Dermis blood vessel endothelial cell (primary cell): Measurements from ENCODE around the gene CCNE1. TPM values are rescaled to one million over a fixed set of nuclear protein-coding genes. Genes with fewer than 3 reads are reported as not detected.

Source experiments
- DNase-seq: peaks from one replicate; pipeline ENCODE4 v3.0.0; 2010
- total RNA-seq: library from RNA; depleted of rRNA; stranded (reverse); fragments of >200 nt; gene quantifications from 2 replicates; pipeline ENCODE4 v1.2.3, GENCODE V29; 2014

The CCNE1 gene
- total RNA-seq, 1 donor from 2014 or later = 5.3 TPM

- peak; percentile 17 for DNase-seq
Observed at GRCh38 chr19:29845574-29846176, 33.9 kb downstream of the CCNE1 start.

DNA sequence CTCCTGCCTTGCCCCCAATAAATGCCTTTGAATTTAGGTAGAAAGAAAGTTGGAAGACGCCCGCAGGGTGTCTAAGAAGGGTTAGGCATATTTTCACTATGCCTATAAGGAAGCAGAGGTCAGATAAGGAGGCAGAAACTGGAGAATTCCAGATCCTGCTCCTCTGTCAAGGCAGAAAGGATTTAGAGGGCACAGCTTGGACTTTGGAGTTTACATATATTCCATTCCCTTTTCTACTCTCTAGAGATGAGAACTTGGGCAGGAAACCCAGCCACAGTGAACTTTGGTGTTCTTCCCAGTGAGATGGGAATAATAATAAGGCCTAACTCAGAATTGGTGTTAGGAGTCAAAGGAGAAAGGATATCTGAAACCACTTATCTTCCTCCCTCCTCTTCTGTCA, 37.4 kb downstream of the CCNE1 start:
- DNase-seq = no peak

DNA sequence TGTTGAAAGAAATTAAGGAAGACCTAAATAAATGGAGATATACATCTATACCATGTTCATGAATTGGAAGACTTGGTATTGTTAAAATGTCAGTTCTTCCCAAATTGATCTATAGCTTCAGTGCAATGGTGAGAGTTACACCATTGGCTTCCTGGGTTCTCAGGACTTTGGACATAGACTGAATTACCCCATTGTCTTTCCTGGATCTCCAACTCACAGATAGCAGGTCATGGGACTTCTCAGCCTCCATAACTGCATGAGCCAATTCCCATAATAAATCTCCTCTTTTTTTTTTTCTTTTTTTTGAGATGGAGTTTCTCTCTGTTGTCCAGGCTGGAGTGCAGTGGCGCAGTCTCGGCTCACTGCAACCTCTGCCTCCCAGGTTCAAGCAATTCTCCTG, 38.7 kb downstream of the CCNE1 start:
- no peak for DNase-seq

GRCh38 chr19:29851769-29852521, 40.2 kb downstream of the CCNE1 start:
- no peak for DNase-seq

DNA sequence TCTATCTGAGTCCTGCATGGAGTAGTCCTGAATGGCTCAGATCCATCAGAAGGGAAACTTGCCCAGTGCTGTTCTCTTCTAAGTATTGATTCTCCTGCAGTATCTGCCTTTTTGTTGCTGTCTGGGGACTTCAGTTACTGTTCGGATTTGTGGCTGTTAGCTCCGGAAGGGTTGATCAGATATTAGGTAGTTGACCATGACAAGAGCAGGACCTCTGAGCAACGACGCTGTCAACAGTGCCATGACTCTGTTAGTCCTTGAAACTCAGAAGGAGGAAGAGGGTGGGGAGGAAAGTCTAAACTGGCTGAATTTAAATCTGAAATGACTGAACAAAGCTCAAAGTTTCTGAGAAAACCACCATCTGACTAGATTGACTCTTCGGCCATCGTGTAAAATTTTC, 42.2 kb downstream of the CCNE1 start:
- no peak for DNase-seq

DNA sequence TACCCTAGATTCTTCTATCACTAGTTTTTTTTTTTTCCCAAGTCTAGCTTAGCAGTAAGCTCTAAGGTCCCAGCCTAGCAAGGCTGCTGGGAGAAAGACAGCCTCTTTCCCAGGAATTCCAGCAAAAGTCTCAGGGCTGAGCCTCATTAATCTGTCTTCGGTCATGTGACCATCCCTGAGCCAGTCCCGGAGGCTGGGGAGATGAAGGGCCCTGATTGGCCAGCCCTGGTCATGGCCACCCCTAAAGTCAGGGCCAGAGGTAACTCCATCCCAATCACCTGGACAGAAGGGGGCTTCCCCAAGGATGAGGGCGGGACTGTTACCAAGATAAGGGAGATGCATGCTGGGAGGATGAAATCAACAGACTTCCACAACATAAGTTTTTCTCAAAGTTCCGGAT, 43.3 kb downstream of the CCNE1 start:
- DNase-seq = no peak

DNA sequence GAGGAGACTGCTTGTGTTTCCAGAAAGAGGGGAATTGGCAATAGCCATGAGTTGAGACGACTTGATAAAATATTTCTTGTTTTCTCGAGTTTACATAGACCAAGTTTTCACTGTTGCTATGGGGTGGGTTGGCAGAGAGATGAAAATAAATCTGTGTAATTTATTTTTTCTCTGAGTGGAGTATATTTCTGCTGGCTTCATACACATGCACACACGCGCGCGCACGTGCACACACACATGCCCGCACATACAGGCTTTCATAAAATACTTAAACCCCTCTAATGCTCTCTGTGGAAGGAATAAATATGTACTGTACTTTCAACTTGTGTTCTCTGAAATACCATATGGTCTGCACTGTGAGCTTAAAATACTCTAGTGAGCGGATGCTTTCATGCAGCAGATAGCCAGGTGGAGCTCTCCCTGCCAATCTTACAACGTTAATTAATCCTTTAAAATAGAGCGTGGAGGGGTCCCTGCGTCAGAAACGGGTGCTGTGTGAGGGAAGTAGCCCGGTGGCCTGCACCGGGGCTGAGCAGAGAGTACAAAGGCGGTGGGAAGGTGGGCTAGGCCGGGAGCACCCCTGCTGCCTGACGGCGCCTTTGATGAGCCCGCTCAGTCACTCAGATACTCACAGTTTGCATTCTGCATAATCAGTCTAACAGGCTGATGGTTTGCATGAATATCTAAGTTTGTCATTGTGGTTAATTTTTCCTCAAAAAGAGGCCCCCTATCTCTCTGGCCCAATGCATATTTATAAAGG, 44.1 kb downstream of the CCNE1 start:
- DNase-seq = no peak

GRCh38 chr19:29858000-29858596, 46.3 kb downstream of the CCNE1 start:
- DNase-seq = peak; percentile 27

DNA sequence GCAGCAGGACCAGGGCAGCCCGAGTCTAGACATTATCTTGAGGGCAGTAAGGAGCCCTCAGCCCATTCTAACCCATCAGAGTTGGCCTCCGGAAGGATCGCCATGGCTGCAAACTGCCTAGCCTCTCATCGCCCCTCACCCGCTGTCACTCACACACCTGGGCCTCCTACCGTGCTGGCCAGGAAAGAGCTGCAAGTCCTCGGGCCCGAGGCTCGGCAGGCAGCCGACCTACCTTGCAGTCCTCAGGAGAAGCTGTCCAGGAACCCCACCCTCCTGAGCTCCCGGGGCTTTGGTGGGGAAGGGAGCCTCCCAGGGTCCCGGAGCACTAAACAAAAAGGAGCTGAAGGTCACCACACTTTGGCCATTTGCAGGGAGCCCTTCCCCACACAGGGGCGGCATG, 46.8 kb downstream of the CCNE1 start:
- DNase-seq = no peak

DNA sequence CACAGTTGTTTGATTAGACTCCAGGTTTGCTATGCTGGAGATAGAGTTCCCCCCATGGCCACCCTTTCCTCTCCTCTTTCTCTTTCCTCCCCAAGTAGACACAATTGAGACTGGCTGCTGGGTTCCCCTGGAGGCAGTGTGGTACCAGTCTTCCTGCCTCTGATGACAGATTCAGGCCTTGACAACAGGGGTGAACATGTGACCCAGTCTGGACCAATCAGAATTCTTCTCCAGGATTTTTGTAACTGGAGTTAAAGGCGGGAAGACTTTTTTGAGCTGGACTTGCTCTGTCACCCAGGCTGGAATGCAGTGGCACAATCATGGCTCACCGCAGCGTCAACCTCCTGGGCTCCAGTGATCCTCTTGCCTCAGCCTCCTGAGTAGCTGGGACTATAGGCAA, 48.7 kb downstream of the CCNE1 start:
- DNase-seq = no peak

DNA sequence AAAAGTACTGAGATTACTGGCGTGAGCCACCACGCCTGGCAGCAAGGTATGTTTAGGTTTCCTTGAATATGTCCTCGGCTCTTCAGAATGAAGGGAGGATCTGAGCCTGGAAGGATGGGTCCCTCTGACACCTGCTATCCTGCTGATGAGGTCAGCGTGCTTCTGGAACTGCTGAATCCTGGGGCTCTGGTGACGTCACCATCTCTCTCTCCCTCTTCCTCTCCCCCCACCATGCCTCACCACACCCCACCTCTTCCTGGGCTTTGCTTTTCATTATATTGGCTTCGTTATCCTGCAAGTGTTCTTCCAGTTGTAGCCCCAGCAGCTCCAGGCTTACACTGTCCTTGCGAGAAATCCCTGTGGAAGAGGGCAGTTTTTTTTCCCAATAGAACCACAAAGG, 49.8 kb downstream of the CCNE1 start:
- no peak for DNase-seq

DNA sequence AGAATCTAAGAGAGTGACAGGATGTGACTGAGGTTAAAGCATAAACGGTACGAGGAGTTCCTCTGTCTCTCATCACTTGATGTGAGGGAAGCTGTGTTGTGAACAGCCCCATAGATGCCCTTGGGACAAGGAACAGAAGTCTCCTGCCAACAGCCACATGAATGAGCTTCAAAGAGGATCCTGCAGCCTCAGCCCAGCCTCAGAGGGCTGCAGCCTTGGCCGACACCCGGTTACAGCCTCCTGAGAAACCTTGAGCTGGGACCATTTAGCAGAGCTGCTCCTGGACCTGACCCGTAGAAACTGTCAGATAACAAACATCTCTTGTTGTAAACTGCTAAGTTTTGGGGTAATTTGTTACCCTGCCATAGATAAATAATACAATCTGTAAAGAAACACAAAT, 54.2 kb downstream of the CCNE1 start:
- no peak for DNase-seq

GRCh38 chr19:29867984-29868383, 56.2 kb downstream of the CCNE1 start:
- no peak for DNase-seq

GRCh38 chr19:29871143-29871542, 59.4 kb downstream of the CCNE1 start:
- no peak for DNase-seq

DNA sequence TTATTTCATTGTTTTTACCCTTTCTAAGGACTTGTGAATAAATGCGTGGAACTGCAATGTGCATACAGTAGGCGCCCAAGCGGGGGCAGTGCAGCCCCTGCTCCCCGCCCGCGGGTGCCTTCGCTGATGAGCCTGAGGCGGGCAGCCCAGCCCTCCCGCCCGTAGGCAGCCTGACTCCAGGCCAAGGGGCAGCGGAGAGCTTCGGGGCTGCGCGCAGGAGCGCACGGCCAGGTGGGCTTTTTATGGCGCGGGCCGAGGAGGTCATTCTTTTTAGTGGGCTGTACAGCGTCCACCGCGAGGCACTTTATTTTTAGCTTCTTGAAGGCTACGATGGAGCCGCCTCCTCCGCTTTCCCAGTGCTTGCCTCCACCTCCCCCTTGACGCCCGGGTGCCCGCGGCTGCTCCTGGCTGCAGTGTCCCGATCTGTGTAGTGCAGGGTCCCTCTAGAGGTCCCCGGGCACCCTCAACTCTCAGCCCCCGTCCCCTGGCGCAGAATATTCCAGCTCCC, 60.5 kb downstream of the CCNE1 start:
- DNase-seq = peak; percentile 44

DNA sequence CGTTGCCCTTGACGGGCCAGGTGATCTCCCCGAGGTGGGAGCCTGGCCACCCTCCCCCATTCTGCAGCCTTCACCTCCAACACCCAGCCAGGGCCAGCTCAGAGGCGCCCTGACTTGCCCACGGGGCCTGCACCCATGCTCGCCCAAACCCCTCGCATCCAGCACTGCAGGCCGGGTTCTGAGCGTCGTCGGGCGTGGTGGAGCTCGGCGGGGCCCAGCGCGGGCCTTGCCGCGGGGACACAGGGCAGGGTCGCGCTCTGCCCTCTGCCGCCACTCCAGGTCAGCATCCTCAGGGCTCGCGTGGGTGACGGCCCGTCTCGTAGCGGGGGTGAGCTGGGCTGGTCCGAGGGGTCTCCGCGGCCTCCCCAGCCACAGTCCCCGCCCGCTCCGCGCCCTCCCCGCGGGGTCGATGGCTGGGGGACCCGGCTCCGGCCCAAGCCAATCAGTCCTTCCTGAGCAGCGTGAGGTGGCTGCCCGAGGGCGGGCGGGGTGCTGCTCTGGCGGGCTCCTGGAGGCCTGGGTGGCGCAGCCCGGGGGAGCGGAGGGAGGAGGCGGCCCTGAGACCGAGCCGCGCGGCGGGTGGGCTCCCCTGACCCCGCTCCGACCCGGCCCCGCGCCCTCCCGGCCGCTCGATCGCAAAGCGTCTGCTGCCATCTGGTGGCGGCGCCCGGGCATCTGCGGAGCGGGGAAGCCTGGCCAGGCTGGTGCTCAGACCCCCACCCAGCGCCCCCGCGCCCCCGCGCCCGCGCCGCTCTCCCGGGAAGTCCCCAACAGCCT, 61.4 kb downstream of the CCNE1 start:
- DNase-seq = peak; percentile 53

Other genes starting within 250 kb of the CCNE1 start
- 60.1 and 98.7 TPM in 2 replicates for gene POP4, start 205.7 kb upstream of the CCNE1 start, total RNA-seq
- 12.3 and 14.2 TPM in 2 replicates for gene PLEKHF1, start 146.5 kb upstream of the CCNE1 start, total RNA-seq
- 25.7 and 29.8 TPM in 2 replicates for gene C19orf12, start 96.7 kb upstream of the CCNE1 start, total RNA-seq
- gene URI1, start 130.2 kb downstream of the CCNE1 start, total RNA-seq = 37.3 and 44.7 TPM in 2 replicates